K562 (cell line): ENCODE data around the gene TTLL3. TPM values are rescaled to one million over a fixed set of nuclear protein-coding genes. Genes with fewer than 3 reads are reported as not detected.

Experiments
- BDP1 ChIP-seq: IDR thresholded peaks from 3 replicates; pipeline ENCODE4 v1.6.1; 2011; ENCODE audit not compliant: insufficient read length, insufficient read depth
- BRD9 ChIP-seq: fragments of 450-650 bp; IDR thresholded peaks from 2 replicates; pipeline ENCODE4 v1.6.1; 2018; ENCODE audit warnings: low read depth; ENCODE audit not compliant: partially characterized antibody
- CBFA2T3 ChIP-seq: fragments of 450-650 bp; IDR thresholded peaks from 2 replicates; pipeline ENCODE4 v1.6.1; 2017
- FOXJ2 ChIP-seq: fragments of 200-800 bp; sonication (Bioruptor generic); IDR thresholded peaks from 2 replicates; pipeline ENCODE4 v1.6.1; 2016; ENCODE audit warnings: missing genetic modification characterization, missing compliant biosample characterization
- MAZ ChIP-seq, 2 experiments: fragments of 450-650 bp in 1 of 2; sonication (generic) in 1 of 2; formaldehyde crosslinking; IDR thresholded peaks in 1 of 2; conservative IDR thresholded peaks in 1 of 2; 2 replicates each; pipeline versions ENCODE4 v1.4.0 to v1.5.0; 2020; ENCODE audit warnings: mild to moderate bottlenecking in 1 of 2, missing genetic modification reagents in 1 of 2
- MYC ChIP-seq, 2 experiments: fragments of 250-450 bp in 1 of 2; sonication (Bioruptor Pico) in 1 of 2; IDR thresholded peaks; 2 replicates each; pipeline versions ENCODE4 v1.5.1 to v1.6.1; 2012 to 2021; ENCODE audit warnings: low read depth in 2 of 2, borderline replicate concordance in 1 of 2, improper control_type of control experiment in 1 of 2, low read length in 1 of 2, mild to moderate bottlenecking in 1 of 2, moderate library complexity in 1 of 2
- NR3C1 ChIP-seq: sonication (generic); formaldehyde crosslinking; IDR thresholded peaks from 2 replicates; pipeline ENCODE4 v1.8.1; 2022; ENCODE audit warnings: missing genetic modification reagents
- NR4A1 ChIP-seq, 2 experiments: fragments of 250-450 bp in 1 of 2; fragments of 450-650 bp in 1 of 2; sonication (Bioruptor Pico) in 1 of 2; IDR thresholded peaks; 2 replicates each; pipeline versions ENCODE4 v1.4.0 to v1.6.1; 2016 to 2020; ENCODE audit warnings: mild to moderate bottlenecking in 2 of 2, missing compliant biosample characterization in 1 of 2, missing genetic modification characterization in 1 of 2, moderate library complexity in 1 of 2
- PHF20 ChIP-seq: fragments of 450-650 bp; IDR thresholded peaks from 2 replicates; pipeline ENCODE4 v1.6.1; 2018; ENCODE audit not compliant: partially characterized antibody
- POLR2B ChIP-seq: fragments of 450-650 bp; IDR thresholded peaks from 2 replicates; pipeline ENCODE4 v1.6.1; 2018; ENCODE audit warnings: low read depth; ENCODE audit not compliant: partially characterized antibody
- POLR2G ChIP-seq: fragments of 200-400 bp; formaldehyde crosslinking; IDR thresholded peaks from 2 replicates; pipeline ENCODE4 v1.6.1; 2017; ENCODE audit warnings: low read depth, mild to moderate bottlenecking, antibody characterized with exemption, low read length, moderate library complexity
- RBM15 ChIP-seq: fragments of 200-400 bp; formaldehyde crosslinking; IDR thresholded peaks from 2 replicates; pipeline ENCODE4 v1.6.1; 2018; ENCODE audit warnings: mild to moderate bottlenecking, low read length, moderate library complexity; ENCODE audit not compliant: insufficient read depth
- RUNX1 ChIP-seq: sonication (generic); IDR thresholded peaks from 2 replicates; pipeline ENCODE4 v1.6.1; 2016; ENCODE audit warnings: antibody characterized with exemption, low read depth
- SAFB ChIP-seq: fragments of 200-400 bp; formaldehyde crosslinking; IDR thresholded peaks from 2 replicates; pipeline ENCODE4 v1.6.1; 2017; ENCODE audit warnings: low read depth, low read length, borderline replicate concordance
- SMARCA5 ChIP-seq: fragments of 450-650 bp; IDR thresholded peaks from 2 replicates; pipeline ENCODE4 v1.6.1; 2016
- SMARCB1 ChIP-seq: IDR thresholded peaks from 2 replicates; pipeline ENCODE4 v1.6.1; 2011; ENCODE audit warnings: improper control_type of control experiment, low read depth; ENCODE audit not compliant: insufficient read length
- STAT5B ChIP-seq: fragments of 250-450 bp; sonication (Bioruptor Pico); IDR thresholded peaks from 2 replicates; pipeline ENCODE4 v1.8.0; 2021; ENCODE audit warnings: mild to moderate bottlenecking, inconsistent platforms
- TAF15 ChIP-seq: fragments of 200-400 bp; formaldehyde crosslinking; IDR thresholded peaks from 2 replicates; pipeline ENCODE4 v1.6.1; 2017; ENCODE audit warnings: mild to moderate bottlenecking, low read depth, low read length, moderate library complexity
- TCF3 ChIP-seq: sonication (generic); formaldehyde crosslinking; IDR thresholded peaks from 2 replicates; pipeline ENCODE4 v1.4.0; 2020; ENCODE audit warnings: mild to moderate bottlenecking, missing genetic modification reagents
- TEAD1 ChIP-seq, 2 experiments: fragments of 450-650 bp in 1 of 2; sonication (generic) in 1 of 2; formaldehyde crosslinking; IDR thresholded peaks; 2 replicates each; pipeline versions ENCODE4 v1.4.0 to v1.8.0; 2020 to 2022; ENCODE audit warnings: mild to moderate bottlenecking in 2 of 2, missing genetic modification reagents in 1 of 2
- THAP7 ChIP-seq: fragments of 250-450 bp; sonication (Bioruptor Pico); IDR thresholded peaks from 2 replicates; pipeline ENCODE4 v1.5.0; 2021
- ZFP36 ChIP-seq: fragments of 150-350 bp; IDR thresholded peaks from 2 replicates; pipeline ENCODE4 v1.6.1; 2018; ENCODE audit warnings: low read length, low read depth; ENCODE audit not compliant: partially characterized antibody
- ZKSCAN3 ChIP-seq: fragments of 250-450 bp; sonication (Bioruptor Pico); IDR thresholded peaks from 2 replicates; pipeline ENCODE4 v1.4.0; 2020
- ZKSCAN8 ChIP-seq: fragments of 200-800 bp; sonication (Bioruptor generic); IDR thresholded peaks from 2 replicates; pipeline ENCODE4 v1.6.1; 2016; ENCODE audit warnings: missing genetic modification characterization, missing compliant biosample characterization
- ZNF134 ChIP-seq: fragments of 250-450 bp; sonication (Bioruptor Pico); conservative IDR thresholded peaks from 2 replicates; pipeline ENCODE4 v1.4.0; 2020
- ZNF146 ChIP-seq: IDR thresholded peaks from one replicate; pipeline ENCODE4 v1.6.1; 2018; ENCODE audit warnings: missing compliant biosample characterization; ENCODE audit not compliant: unreplicated experiment
- ZNF224 ChIP-seq: sonication (generic); formaldehyde crosslinking; IDR thresholded peaks from 2 replicates; pipeline ENCODE4 v1.8.0; 2022; ENCODE audit warnings: mild to moderate bottlenecking, missing genetic modification reagents
- ZNF41 ChIP-seq: fragments of 250-450 bp; sonication (Bioruptor Pico); conservative IDR thresholded peaks from 2 replicates; pipeline ENCODE4 v1.4.0; 2020; ENCODE audit warnings: mild to moderate bottlenecking
- ZNF449 ChIP-seq: fragments of 250-450 bp; sonication (Bioruptor Pico); IDR thresholded peaks from 2 replicates; pipeline ENCODE4 v1.8.0; 2022; ENCODE audit warnings: moderate library complexity, mild to moderate bottlenecking, inconsistent platforms
- polyA plus RNA-seq, 8 experiments: library from polyadenylated mRNA; depleted of rRNA in 4 of 8; stranded (reverse) in 5 of 8; unstranded in 3 of 8; fragments of >200 nt; fragmentation: Nextera tagmentation in 2 of 8; fragmentation: Illumina TruSeq in 1 of 8; extraction: Ambion mirVana in 2 of 8; extraction: Trizol in 1 of 8; gene quantifications; 2 replicates each; pipeline versions ENCODE4 v1.2.1 to v1.2.3, GENCODE V29; 2011 to 2014; ENCODE audit warnings: inconsistent platforms in 1 of 8, missing spikeins in 1 of 8
- total RNA-seq, 7 experiments: library from RNA; depleted of rRNA in 6 of 7; stranded (reverse); fragments of >200 nt in 6 of 7; fragmentation: Illumina TruSeq in 2 of 7; extraction: Trizol in 2 of 7; gene quantifications; 2 replicates each; pipeline versions ENCODE4 v1.2.1 to v1.2.3, GENCODE V29; 2011 to 2021; ENCODE audit warnings: low replicate concordance in 1 of 7

TTLL3 gene
- total and polyA plus RNA-seq, 9 of the 15 experiments (the other 6 are each of a cell fraction or from before 2014, with no cell fraction given): 8.9 to 106 (median 33.2) TPM

- TF ChIP-seq MAZ (CRISPR knock-in tag; conservative IDR thresholded peaks at IDR 0.05 in 1 of 2, IDR thresholded peaks at IDR 0.05 in 1 of 2): peak; percentile 67 to 86
- TF ChIP-seq MYC (IDR thresholded peaks at IDR 0.05; ENCODE audit: low read depth, low read length): peak; percentile 73; the same call in 1 of the 2 replicates
- TF ChIP-seq MYC (CRISPR knock-in tag; IDR thresholded peaks at IDR 0.05; ENCODE audit: borderline replicate concordance, low read depth): peak; percentile 68; the same call in 1 of the 2 replicates
- TF ChIP-seq POLR2B: peak; percentile 90
- TF ChIP-seq ZNF146 (CRISPR knock-in tag): no peak
- TF ChIP-seq ZKSCAN8 (CRISPR knock-in tag): no peak
- no peak for TF ChIP-seq FOXJ2 (tag)
- TF ChIP-seq RBM15: no peak
- TF ChIP-seq BDP1: no peak
- TF ChIP-seq BRD9: peak; percentile 47
- TF ChIP-seq TCF3 (CRISPR knock-in tag): no peak
- TF ChIP-seq POLR2G: peak; percentile 93
- TF ChIP-seq TEAD1 (CRISPR knock-in tag; IDR thresholded peaks at IDR 0.05): peak in 1 of 2 experiments; percentile 60; a peak in 1 of 4 replicates
- TF ChIP-seq SMARCA5: no peak
- TF ChIP-seq STAT5B: no peak
- TF ChIP-seq SAFB: no peak
- no peak for TF ChIP-seq NR4A1 (CRISPR knock-in tag; IDR thresholded peaks at IDR 0.05)
- TF ChIP-seq NR4A1 (tag; IDR thresholded peaks at IDR 0.05): no peak
- TF ChIP-seq PHF20: peak; percentile 55
- TF ChIP-seq ZFP36: peak; percentile 19
- TF ChIP-seq CBFA2T3: no peak
- TF ChIP-seq ZNF134 (CRISPR knock-in tag): no peak
- no peak for TF ChIP-seq ZNF449 (CRISPR knock-in tag)
- TF ChIP-seq ZKSCAN3 (CRISPR knock-in tag): no peak
- no peak for TF ChIP-seq THAP7 (CRISPR knock-in tag)
- TF ChIP-seq ZNF224 (CRISPR knock-in tag): no peak
- TF ChIP-seq ZNF41 (CRISPR knock-in tag): no peak
- TF ChIP-seq SMARCB1: no peak
- TF ChIP-seq NR3C1: no peak
- TF ChIP-seq TAF15: no peak
- no peak for TF ChIP-seq RUNX1
Measured at GRCh38 chr3:9843715-9844438, 33.8 kb downstream of the TTLL3 start, which contains the start of gene RPUSD3 (continued).
